AG08395 (cell line): ENCODE measurements around the gene HAUS7.

Experiments
- DNase-seq: peaks from one replicate; pipeline ENCODE4 v3.0.0; 2012; ENCODE audit warnings: mixed read lengths, low spot score

Gene HAUS7

GRCh38 chrX:153499341-153499740, 29.0 kb upstream of the HAUS7 start:
- DNase-seq, result no peak

GRCh38 chrX:153498453-153498852, 28.1 kb upstream of the HAUS7 start:
- no peak for DNase-seq

- DNase-seq, result peak; percentile 17
These were observed 26.2 kb upstream of the HAUS7 start for GRCh38 chrX:153496590-153496959.

GRCh38 chrX:153495903-153496589, 25.7 kb upstream of the HAUS7 start:
- DNase-seq, result no peak

- DNase-seq, result peak; percentile 42
These were observed 25.0 kb upstream of the HAUS7 start for GRCh38 chrX:153495362-153495751.

GRCh38 chrX:153494541-153495361, 24.4 kb upstream of the HAUS7 start, which contains the start of gene BGN:
BGN (plus strand) TSS chrX:153494980; CDS start chrX:153504632, 9,652 bp downstream.
- peak; percentile 68 for DNase-seq

- no peak for DNase-seq
These were observed 23.7 kb upstream of the HAUS7 start for GRCh38 chrX:153494061-153494460.

GRCh38 chrX:153493085-153493484, 22.7 kb upstream of the HAUS7 start:
- no peak for DNase-seq

GRCh38 chrX:153492543-153492942, 22.2 kb upstream of the HAUS7 start:
- no peak for DNase-seq

GRCh38 chrX:153491918-153492317, 21.5 kb upstream of the HAUS7 start:
- no peak for DNase-seq

GRCh38 chrX:153491351-153491914, 21.1 kb upstream of the HAUS7 start:
- DNase-seq, result no peak

GRCh38 chrX:153490217-153490930, 20.0 kb upstream of the HAUS7 start:
- no peak for DNase-seq

- DNase-seq, result no peak
These were observed 18.0 kb upstream of the HAUS7 start for GRCh38 chrX:153488231-153488914.

- DNase-seq, result no peak
These were observed 17.3 kb upstream of the HAUS7 start for GRCh38 chrX:153487590-153488071.

GRCh38 chrX:153486171-153486570, 15.8 kb upstream of the HAUS7 start:
- no peak for DNase-seq

- DNase-seq, result no peak
These were observed 15.2 kb upstream of the HAUS7 start for GRCh38 chrX:153485396-153486080.

- no peak for DNase-seq
These were observed 12.1 kb upstream of the HAUS7 start for GRCh38 chrX:153482376-153483015.

- no peak for DNase-seq
These were observed 10.7 kb upstream of the HAUS7 start for GRCh38 chrX:153481043-153481442.

- DNase-seq, result no peak
These were observed 8.4 kb upstream of the HAUS7 start for GRCh38 chrX:153478746-153479145.

GRCh38 chrX:153477901-153478300, 7.5 kb upstream of the HAUS7 start:
- no peak for DNase-seq
